Activated naive CD4-positive, alpha-beta T cell treated with anti-CD3 and anti-CD28 coated beads, Interleukin-2, amount 50 U/mL, for 72 hours (primary cell): Measurements from ENCODE around the gene OTUD5. TPM values are rescaled to one million over a fixed set of nuclear protein-coding genes. Genes with fewer than 3 reads are reported as not detected.

Experiments used
- ATAC-seq, 2 donors: fragments of 150-1000 bp; cut with Tn5 transposase; 2 replicates each; pipeline ENCODE4 v1.10.0; 2021; ENCODE audit warnings: mild to moderate bottlenecking in 2 of 2, moderate library complexity in 2 of 2
- DNase-seq, 2 donors: peaks; one replicate each; pipeline ENCODE4 v3.0.0; 2021 to 2022; ENCODE audit warnings: low spot score in 2 of 2
- H3K27ac Mint-ChIP-seq, 2 donors: one replicate each; pipeline ENCODE4 v1.8.0; 2022; ENCODE audit warnings: mild to moderate bottlenecking in 2 of 2, mixed read lengths in 2 of 2
- H3K36me3 Mint-ChIP-seq, 2 donors: one replicate each; pipeline ENCODE4 v1.8.0; 2022; ENCODE audit warnings: mixed read lengths in 2 of 2
- H3K9me3 Mint-ChIP-seq, 2 donors: one replicate each; pipeline ENCODE4 v1.8.0; 2022; ENCODE audit warnings: mixed read lengths in 2 of 2
- total RNA-seq, 2 donors: library from RNA; stranded (reverse); gene quantifications; one replicate each; pipeline ENCODE4 v1.2.3, GENCODE V29; 2022

Gene OTUD5
- total RNA-seq, 2 donors from 2014 or later: 76.8 to 82.4 TPM

DNA sequence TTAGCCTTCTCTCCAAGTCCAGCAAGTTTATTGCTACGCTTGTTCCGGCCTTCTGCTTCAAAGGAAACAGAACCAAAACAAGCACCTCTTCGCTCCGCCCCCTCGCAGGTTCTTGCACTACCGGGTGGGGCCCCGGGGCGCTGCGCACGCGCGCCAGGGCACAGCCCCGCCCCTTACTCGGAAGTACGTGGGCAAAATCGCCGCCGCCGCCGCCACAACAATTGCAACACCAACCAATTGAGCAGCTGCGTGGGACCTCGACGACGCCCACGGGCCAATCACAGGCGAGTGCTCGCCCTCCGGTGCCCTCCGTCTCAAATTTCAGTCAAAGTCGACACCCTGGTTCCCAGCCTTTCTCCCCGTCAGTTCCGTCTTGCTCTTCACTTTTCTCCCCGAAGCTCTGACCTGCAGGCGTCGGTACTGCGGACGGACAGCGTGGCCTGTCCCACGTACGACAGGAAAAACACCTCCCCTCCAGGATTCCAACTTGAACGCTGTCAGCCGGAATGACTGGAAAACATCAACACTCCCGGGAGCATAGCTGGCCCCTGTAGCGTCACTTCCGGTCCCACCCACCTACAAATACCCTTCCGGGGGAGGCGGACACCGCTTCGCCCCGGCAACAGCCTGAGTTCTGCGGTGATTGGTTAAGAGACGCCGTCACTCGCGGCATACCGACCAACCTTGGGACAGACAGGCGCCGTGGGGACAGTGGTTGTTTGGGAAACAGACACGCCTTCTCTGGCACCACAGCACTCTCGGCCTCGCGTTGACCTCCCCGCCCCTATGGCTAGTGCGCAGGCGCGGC lies 624 bp upstream of the OTUD5 start:
- Mint-ChIP-seq H3K27ac (peak overlapping the region; percentile 98 to 100), H3K36me3 (peaks cover 0 to 17% of the 10 kb centered on the region in 2 donors), H3K9me3 (no peaks in the 10 kb centered on the region)
- peak; percentile 90 for ATAC-seq
- peak; percentile 89 to 95 for DNase-seq

DNA sequence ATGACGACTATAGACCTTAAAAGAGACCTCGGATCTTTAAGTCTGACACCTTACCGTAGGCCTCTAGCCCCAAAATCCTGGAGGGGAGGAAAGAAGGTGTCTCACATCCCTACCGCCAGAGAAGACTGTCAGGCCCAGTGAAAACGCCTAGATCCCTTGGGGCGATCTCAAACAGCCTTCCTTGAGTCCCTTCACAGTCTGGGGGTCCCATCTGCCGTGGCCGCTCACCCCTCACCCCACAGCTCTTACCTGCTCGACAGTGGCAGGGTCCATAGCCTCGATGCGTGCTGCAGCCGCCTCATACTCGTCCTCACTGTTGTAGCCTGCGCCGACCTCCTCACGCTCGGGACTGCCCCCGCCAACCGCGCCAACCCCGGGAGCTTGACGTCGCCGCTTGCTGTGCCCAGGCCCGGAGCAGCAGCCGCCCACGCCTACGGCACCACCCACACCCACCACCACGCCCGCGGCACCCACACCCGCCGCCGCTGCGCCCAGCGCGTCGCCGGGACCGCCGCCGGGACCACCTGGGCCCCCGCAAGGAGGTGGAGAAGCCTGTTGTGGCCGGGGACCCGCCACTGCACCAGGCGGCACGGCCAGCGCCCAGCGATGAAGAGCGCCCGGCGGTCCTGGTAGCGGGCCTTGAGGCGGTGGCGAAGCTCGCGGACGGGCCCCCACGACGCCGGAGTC lies 536 bp downstream of the OTUD5 start:
- ATAC-seq: peak in 1 of 2 donors; percentile 40
- peaks cover 0 to 17% of the 10 kb centered on the region in 2 donors for H3K36me3 Mint-ChIP-seq
- H3K27ac Mint-ChIP-seq: peak overlapping the region; percentile 91 to 98
- DNase-seq: peak in 1 of 2 donors; percentile 81
- H3K9me3 Mint-ChIP-seq: no peaks in the 10 kb centered on the region

DNA sequence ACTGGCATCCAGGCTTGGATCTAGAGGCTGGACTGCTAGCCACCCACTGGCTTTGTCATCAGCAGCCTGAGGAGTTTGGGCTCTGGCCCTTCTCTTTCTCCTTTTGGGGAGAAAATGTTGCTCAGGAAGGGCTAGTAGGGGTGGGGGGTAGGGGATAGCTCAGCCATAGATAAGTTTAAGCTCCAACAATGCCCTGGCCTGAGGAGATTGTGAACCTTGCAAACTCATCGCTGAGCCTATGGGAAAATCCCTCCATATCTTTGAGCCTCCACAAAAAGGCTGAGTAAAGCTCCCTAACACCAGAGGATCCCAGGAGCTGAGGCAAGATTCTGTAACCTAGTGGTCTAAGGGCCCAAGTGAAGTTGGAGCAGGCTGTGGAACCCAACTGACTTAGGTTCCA lies 8.8 kb downstream of the OTUD5 start:
- ATAC-seq (no peak), DNase-seq (no peak)
- Mint-ChIP-seq H3K9me3 (no peaks in the 10 kb centered on the region), H3K27ac (no peak overlapping the region), H3K36me3 (peaks cover 0 to 7% of the 10 kb centered on the region in 2 donors)

- no peak for DNase-seq
Observed at GRCh38 chrX:48945517-48946348, 11.7 kb downstream of the OTUD5 start.

GRCh38 chrX:48942895-48943294 lies 14.5 kb downstream of the OTUD5 start:
- no peak for DNase-seq
- peak overlapping the region; percentile 87 to 96 for H3K27ac Mint-ChIP-seq
- no peaks in the 10 kb centered on the region for H3K9me3 Mint-ChIP-seq
- ATAC-seq: peak in 1 of 2 donors; percentile 17
- peaks cover 14 to 35% of the 10 kb centered on the region in 2 donors for H3K36me3 Mint-ChIP-seq

More at GRCh38 chrX:48945517-48946348, 11.7 kb downstream of the OTUD5 start:
- Mint-ChIP-seq H3K36me3 (peaks cover 14 to 26% of the 10 kb centered on the region in 2 donors), H3K27ac (peak overlapping the region in 1 of 2 donors; percentile 64), H3K9me3 (no peaks in the 10 kb centered on the region)
- ATAC-seq: peak in 1 of 2 donors; percentile 63

GRCh38 chrX:48940404-48940955 lies 16.9 kb downstream of the OTUD5 start:
- Mint-ChIP-seq H3K27ac (peak overlapping the region; percentile 90 to 97), H3K9me3 (no peaks in the 10 kb centered on the region), H3K36me3 (peaks cover 14 to 41% of the 10 kb centered on the region in 2 donors)
- DNase-seq: no peak
- ATAC-seq: no peak

DNA sequence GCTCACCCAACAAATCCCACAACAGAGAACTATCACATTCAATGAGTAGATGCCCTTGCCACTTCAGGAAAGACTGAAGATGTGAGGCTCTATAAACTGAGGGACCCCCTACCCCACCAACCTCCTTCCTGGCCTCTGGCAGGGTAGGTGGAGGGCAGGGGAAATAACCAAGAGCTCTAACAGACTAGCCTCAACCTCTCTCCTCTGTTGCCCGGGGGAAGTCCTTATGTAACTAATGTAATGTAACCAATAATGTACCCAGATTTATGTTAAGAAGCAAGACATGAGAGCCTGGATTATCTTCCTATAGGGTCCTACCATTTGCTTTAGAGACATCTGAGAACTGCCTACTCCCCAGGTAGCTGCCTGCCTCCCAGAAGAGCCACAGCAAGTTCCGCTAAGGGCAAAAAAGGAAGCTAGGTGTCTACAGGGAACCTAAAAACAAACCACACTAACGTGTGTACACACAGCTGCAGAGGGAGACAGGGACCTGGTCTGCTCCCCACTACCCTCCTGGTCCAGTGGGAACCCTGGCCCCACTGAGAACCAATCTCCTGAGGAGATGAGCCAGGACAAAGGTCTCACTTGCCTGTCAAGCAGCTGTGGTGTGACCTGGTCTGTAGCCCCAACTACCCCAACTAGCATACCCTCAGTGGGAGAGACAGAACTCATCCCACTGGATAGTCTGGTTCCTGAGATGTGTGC lies 17.7 kb downstream of the OTUD5 start:
- DNase-seq: no peak
- peaks cover 19 to 50% of the 10 kb centered on the region in 2 donors for H3K36me3 Mint-ChIP-seq
- ATAC-seq: no peak
- H3K27ac Mint-ChIP-seq: peak overlapping the region; percentile 94 to 97
- no peaks in the 10 kb centered on the region for H3K9me3 Mint-ChIP-seq

GRCh38 chrX:48938721-48939425 lies 18.5 kb downstream of the OTUD5 start:
- Mint-ChIP-seq H3K36me3 (peaks cover 27 to 51% of the 10 kb centered on the region in 2 donors), H3K27ac (peak overlapping the region; percentile 94 to 97), H3K9me3 (no peaks in the 10 kb centered on the region)
- peak; percentile 51 to 65 for ATAC-seq
- DNase-seq: peak; percentile 67 to 82

DNA sequence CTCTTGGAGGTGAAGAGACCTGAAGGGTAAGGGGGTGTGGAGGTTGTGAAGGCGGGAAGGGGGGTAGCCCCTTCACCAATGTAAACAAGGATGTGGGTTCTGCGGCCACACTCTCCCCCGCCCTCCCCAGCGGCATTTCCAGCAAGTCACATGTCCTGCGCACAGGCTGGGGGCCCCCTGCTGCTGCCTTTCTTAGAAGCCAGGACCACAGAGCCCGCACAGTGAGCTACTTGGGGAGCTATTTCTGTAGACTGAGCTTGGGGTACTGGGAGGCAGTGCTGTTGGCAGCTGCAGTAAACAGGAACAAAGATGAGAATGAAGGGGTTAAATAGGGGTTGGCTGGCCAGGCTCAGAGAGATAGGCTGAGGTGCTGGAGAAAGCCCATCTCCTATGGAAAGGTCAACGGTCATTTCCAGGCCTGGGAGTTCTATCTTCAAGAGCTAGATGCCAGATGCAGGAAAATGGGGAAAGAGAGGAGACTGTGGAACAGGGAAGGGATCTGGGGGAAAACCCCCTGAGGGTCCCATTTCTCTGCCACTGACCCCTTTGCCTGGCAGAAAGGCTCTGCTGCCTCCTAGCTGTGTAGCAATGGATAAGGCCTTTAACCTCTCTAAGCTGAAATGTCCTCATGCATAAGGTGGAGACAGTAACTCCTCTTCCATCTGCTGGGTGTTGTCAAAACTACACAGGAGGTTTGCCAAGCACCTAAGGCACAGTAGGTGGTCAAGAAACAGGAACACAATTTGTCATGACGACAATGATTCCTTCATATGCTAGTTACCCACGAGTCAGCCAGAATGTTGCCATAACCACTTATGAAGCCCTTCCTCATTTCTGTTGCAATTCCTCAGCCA lies 20.1 kb downstream of the OTUD5 start:
- Mint-ChIP-seq H3K36me3 (peaks cover 28 to 52% of the 10 kb centered on the region in 2 donors), H3K9me3 (no peaks in the 10 kb centered on the region), H3K27ac (peak overlapping the region; percentile 94 to 97)
- peak; percentile 80 to 92 for DNase-seq
- peak; percentile 63 to 74 for ATAC-seq

GRCh38 chrX:48936429-48937053 lies 20.9 kb downstream of the OTUD5 start:
- ATAC-seq (peak in 1 of 2 donors; percentile 3), DNase-seq (no peak)
- Mint-ChIP-seq H3K36me3 (peaks cover 22 to 44% of the 10 kb centered on the region in 2 donors), H3K27ac (peak overlapping the region; percentile 94 to 97), H3K9me3 (no peaks in the 10 kb centered on the region)

DNA sequence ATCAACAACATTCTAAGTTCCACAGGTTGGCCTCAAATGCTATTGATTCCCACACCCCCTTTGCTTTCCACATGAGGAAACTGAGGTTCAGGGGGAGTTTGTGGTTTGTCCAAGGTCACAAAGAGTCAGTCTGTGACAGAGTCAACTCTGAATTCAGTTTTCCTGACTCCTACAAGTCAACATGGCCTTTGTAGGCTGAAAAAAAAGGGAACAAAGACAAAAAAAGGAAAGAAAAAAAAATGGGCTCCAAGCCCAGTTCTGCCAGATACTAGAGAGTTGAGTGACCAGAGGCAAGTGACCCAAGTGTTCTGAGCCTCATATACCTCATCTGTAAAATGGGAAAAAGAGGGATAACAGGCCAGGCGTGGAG lies 22.1 kb downstream of the OTUD5 start:
- DNase-seq (no peak), ATAC-seq (no peak)
- Mint-ChIP-seq H3K9me3 (no peaks in the 10 kb centered on the region), H3K36me3 (peaks cover 20 to 39% of the 10 kb centered on the region in 2 donors), H3K27ac (peak overlapping the region; percentile 97)

DNA sequence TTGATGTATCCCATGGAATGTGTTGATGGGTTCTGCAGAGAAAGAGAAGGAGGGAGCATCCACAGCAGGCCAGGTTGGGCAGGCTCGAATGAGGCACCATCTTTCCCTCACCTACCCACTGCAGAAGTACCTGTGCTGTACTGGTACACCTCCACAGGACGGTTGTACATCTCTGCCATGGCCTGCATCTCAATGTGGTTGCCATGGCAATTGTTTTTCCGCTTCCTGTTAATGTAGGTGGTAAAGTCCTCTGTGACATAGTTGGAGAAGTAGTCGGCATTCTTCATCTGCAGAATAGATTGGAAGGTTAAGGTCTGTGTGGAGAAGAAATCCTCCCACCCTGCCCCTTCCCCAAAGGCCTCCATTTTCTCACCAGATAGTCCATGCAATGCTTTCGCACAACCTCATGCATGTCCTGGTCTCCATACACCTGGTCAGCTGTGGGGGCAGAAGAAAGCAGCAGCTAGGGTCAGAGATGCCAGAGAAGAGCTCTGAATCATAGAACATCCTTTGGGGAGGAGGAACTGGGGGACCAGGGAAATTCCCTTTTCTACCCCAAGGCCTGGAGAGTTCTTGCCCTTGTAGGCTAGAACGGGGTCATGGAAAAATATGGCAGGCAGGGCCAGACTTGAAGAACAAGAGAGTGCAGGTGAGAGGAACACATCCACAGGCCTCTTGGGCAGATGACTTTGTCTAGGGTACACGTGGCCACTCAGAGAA lies 22.7 kb downstream of the OTUD5 start:
- peak overlapping the region; percentile 97 for H3K27ac Mint-ChIP-seq
- DNase-seq (peak in 1 of 2 donors; percentile 60), ATAC-seq (peak; percentile 1 to 30)
- no peaks in the 10 kb centered on the region for H3K9me3 Mint-ChIP-seq
- H3K36me3 Mint-ChIP-seq: peaks cover 20 to 38% of the 10 kb centered on the region in 2 donors

DNA sequence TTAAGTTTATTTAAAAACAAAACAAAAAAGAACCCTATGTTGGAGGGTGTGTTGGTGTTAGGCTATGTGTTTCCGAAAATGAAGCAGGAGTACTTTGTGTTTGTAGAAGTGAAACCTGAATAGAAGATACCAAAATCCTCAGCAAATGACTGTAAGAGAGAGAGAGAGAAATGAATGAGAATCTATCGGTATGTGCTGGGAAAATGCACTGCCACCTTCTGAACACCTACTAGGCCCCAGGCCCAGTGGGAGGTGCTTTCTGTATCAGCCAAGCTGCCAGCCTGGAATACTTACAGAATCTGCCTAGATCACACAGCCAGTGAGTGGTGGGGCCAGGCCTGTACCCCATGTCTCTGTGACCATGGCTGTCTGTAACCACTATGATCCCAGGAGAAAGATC lies 23.6 kb downstream of the OTUD5 start:
- H3K9me3 Mint-ChIP-seq: no peaks in the 10 kb centered on the region
- H3K36me3 Mint-ChIP-seq: peaks cover 20 to 38% of the 10 kb centered on the region in 2 donors
- peak in 1 of 2 donors; percentile 26 for ATAC-seq
- DNase-seq: no peak
- H3K27ac Mint-ChIP-seq: peak overlapping the region; percentile 97
